CD1c-positive myeloid dendritic cell (primary cell): ENCODE data around the gene HOXA7.

ENCODE experiments used
- DNase-seq: peaks from one replicate; pipeline ENCODE4 v3.0.0-alpha.2; 2016; ENCODE audit errors: extremely low spot score

Gene HOXA7

GRCh38 chr7:27193335-27194001 lies 37.0 kb upstream of the HOXA7 start:
- no peak for DNase-seq

GRCh38 chr7:27192546-27193334 lies 36.3 kb upstream of the HOXA7 start:
- DNase-seq = peak; percentile 79

GRCh38 chr7:27191833-27192545 lies 35.5 kb upstream of the HOXA7 start:
- DNase-seq = no peak

GRCh38 chr7:27191161-27191731 lies 34.8 kb upstream of the HOXA7 start:
- no peak for DNase-seq

- no peak for DNase-seq
Observed at GRCh38 chr7:27189997-27190748, 33.7 kb upstream of the HOXA7 start.

- no peak for DNase-seq
Observed at GRCh38 chr7:27189295-27189996, 33.0 kb upstream of the HOXA7 start.

GRCh38 chr7:27188386-27189294 lies 32.2 kb upstream of the HOXA7 start:
- DNase-seq = no peak

GRCh38 chr7:27187475-27188385 lies 31.3 kb upstream of the HOXA7 start:
- no peak for DNase-seq

GRCh38 chr7:27186668-27187474 lies 30.4 kb upstream of the HOXA7 start:
- DNase-seq = no peak

- DNase-seq = no peak
Observed at GRCh38 chr7:27185854-27186667, 29.6 kb upstream of the HOXA7 start.

GRCh38 chr7:27185013-27185853 lies 28.8 kb upstream of the HOXA7 start, which contains the start of gene HOXA11:
TSS of gene HOXA11 (minus strand) at chr7:27185232. CDS start at chr7:27185144, 88 bp downstream.
- peak; percentile 41 for DNase-seq

- no peak for DNase-seq
Observed at GRCh38 chr7:27184337-27185012, 28.0 kb upstream of the HOXA7 start.

GRCh38 chr7:27183682-27184336 lies 27.3 kb upstream of the HOXA7 start:
- no peak for DNase-seq

- DNase-seq = no peak
Observed at GRCh38 chr7:27182861-27183681, 26.6 kb upstream of the HOXA7 start.
